Measurements from ENCODE around the gene PAFAH2.
A peak's percentile ranks its signal among the peaks of the same experiment; 100 is the strongest.

Gene PAFAH2

DNA sequence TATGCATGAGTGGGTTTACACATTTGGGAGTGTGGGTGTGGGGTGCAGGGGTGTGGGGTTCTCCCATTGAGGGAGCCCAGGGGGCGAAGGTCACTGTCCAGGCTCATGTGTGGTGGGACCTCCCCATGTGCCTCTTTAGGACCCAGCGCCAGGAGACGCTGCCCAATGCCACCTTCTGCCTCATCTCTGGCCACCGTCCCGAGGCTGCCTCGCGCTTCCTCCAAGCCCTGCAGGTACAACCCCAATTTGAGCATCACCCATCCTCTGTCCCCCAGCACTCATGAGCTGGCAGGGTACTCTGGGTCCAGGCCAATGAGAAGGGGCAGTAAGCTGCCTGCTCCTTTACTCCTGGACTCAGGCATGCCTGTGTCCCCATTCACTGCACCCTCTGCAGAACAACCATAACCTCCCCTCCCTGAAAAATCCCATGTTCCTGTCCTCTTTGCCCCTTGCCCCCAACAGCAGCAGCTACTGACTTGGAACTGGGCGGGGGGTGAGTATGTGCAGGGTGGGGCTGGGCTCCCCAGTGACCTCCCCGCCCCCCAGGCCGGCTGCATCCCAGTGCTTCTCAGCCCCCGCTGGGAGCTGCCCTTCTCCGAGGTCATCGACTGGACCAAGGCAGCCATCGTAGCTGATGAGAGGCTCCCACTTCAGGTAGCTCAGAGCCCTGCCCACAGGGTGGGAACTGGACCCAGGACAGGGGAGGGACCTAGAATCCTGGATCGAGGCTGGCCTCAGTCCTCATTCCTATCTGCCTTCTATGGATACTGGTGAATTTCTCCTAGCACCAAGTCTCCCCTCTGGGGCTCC is 31.4 kb upstream of the PAFAH2 start:
- H3K9me3 ChIP-seq (ENCODE audit: control insufficient read depth in 1 of 2, low read length in 2 of 2) = no peaks in the 10 kb centered on the region
- H3K36me3 ChIP-seq (ENCODE audit: control insufficient read depth in 1 of 2, insufficient read depth in 2 of 2, low read length in 2 of 2) = no peaks in the 10 kb centered on the region
- peaks cover 2% of the 10 kb centered on the region for H3K27me3 ChIP-seq (ENCODE audit: low read depth, low read length)
- H3K4me3 ChIP-seq (ENCODE audit: low read depth in 1 of 2, low read length in 2 of 2) = no peak overlapping the region
- no peak overlapping the region for H3K27ac ChIP-seq (ENCODE audit: low read length)
- no peaks in the 10 kb centered on the region for H3K4me1 ChIP-seq (ENCODE audit: control insufficient read depth in 1 of 2, insufficient read depth in 2 of 2, low read length in 2 of 2)

DNA sequence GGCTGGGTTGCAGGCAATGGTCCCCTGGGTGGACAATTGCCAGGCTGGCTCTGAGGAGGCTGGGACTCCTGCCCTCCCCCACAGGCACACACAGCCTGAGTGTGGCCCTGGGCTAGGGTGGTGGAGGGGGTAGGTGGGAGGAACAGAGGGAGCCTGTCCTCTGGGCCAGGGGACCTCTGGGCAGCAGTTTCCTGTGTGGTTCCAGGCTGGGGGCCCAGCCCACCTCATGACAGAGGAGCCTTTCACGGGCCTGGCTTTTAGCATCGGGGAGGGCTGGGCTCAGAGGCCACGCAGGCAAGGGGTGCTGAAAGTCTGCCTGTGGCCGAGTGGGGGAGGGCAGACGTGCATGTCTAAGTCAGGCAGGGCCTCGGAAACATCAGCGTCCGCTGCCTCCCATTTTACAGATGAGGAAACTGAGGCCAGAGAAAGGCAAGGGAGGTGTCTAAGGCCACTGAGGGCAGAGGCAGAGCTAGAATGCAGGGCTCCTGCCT is 30.7 kb upstream of the PAFAH2 start:
- H3K9me3 ChIP-seq (ENCODE audit: control insufficient read depth in 1 of 2, low read length in 2 of 2) = no peaks in the 10 kb centered on the region
- H3K27ac ChIP-seq (ENCODE audit: low read length) = no peak overlapping the region
- no peaks in the 10 kb centered on the region for H3K27me3 ChIP-seq (ENCODE audit: low read depth, low read length)
- H3K4me1 ChIP-seq (ENCODE audit: control insufficient read depth in 1 of 2, insufficient read depth in 2 of 2, low read length in 2 of 2) = no peaks in the 10 kb centered on the region
- no peak overlapping the region for H3K4me3 ChIP-seq (ENCODE audit: low read depth in 1 of 2, low read length in 2 of 2)
- H3K36me3 ChIP-seq (ENCODE audit: control insufficient read depth in 1 of 2, insufficient read depth in 2 of 2, low read length in 2 of 2) = no peaks in the 10 kb centered on the region

- no peak overlapping the region for H3K27ac ChIP-seq (ENCODE audit: low read length)
- no peaks in the 10 kb centered on the region for H3K9me3 ChIP-seq (ENCODE audit: control insufficient read depth in 1 of 2, low read length in 2 of 2)
- no peak overlapping the region for H3K4me3 ChIP-seq (ENCODE audit: low read depth in 1 of 2, low read length in 2 of 2)
- no peaks in the 10 kb centered on the region for H3K4me1 ChIP-seq (ENCODE audit: control insufficient read depth in 1 of 2, insufficient read depth in 2 of 2, low read length in 2 of 2)
- H3K36me3 ChIP-seq (ENCODE audit: control insufficient read depth in 1 of 2, insufficient read depth in 2 of 2, low read length in 2 of 2) = no peaks in the 10 kb centered on the region
- no peaks in the 10 kb centered on the region for H3K27me3 ChIP-seq (ENCODE audit: low read depth, low read length)
These were observed 30.0 kb upstream of the PAFAH2 start for GRCh38 chr1:26027716-26028489.

GRCh38 chr1:26025517-26025916 is 27.7 kb upstream of the PAFAH2 start:
- H3K36me3 ChIP-seq (ENCODE audit: control insufficient read depth in 1 of 2, insufficient read depth in 2 of 2, low read length in 2 of 2) = no peaks in the 10 kb centered on the region
- no peaks in the 10 kb centered on the region for H3K9me3 ChIP-seq (ENCODE audit: control insufficient read depth in 1 of 2, low read length in 2 of 2)
- no peaks in the 10 kb centered on the region for H3K27me3 ChIP-seq (ENCODE audit: low read depth, low read length)
- peaks cover 0 to 18% of the 10 kb centered on the region in 2 donors for H3K4me1 ChIP-seq (ENCODE audit: control insufficient read depth in 1 of 2, insufficient read depth in 2 of 2, low read length in 2 of 2)
- no peak overlapping the region for H3K27ac ChIP-seq (ENCODE audit: low read length)
- H3K4me3 ChIP-seq (ENCODE audit: low read depth in 1 of 2, low read length in 2 of 2) = no peak overlapping the region

DNA sequence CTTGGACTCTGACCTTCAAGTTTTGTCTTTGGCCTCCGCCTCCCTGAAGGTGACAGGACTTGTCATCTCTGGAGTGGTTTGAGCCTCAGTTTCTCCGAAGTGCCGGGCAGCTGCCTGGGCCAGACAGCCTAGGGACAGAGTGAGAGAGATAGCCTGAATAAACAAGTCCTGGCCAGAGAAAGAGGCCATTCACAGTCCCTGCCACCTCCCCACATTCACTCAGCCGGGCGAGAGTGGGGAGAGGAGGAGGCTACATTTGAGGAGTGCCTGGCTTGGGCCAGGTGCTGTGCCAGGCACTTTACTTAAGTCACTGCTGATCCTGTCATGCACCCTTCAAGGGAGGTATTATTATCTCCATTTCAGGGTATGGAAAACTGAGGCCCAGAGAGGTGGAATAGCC is 27.2 kb upstream of the PAFAH2 start:
- H3K27ac ChIP-seq (ENCODE audit: low read length) = no peak overlapping the region
- H3K9me3 ChIP-seq (ENCODE audit: control insufficient read depth in 1 of 2, low read length in 2 of 2) = no peaks in the 10 kb centered on the region
- H3K4me3 ChIP-seq (ENCODE audit: low read depth in 1 of 2, low read length in 2 of 2) = no peak overlapping the region
- H3K36me3 ChIP-seq (ENCODE audit: control insufficient read depth in 1 of 2, insufficient read depth in 2 of 2, low read length in 2 of 2) = no peaks in the 10 kb centered on the region
- H3K4me1 ChIP-seq (ENCODE audit: control insufficient read depth in 1 of 2, insufficient read depth in 2 of 2, low read length in 2 of 2) = peaks cover 0 to 23% of the 10 kb centered on the region in 2 donors
- no peaks in the 10 kb centered on the region for H3K27me3 ChIP-seq (ENCODE audit: low read depth, low read length)

GRCh38 chr1:26023826-26024225 is 26.0 kb upstream of the PAFAH2 start:
- Histone ChIP-seq H3K27ac (ENCODE audit: low read length) (no peak overlapping the region), H3K27me3 (ENCODE audit: low read depth, low read length) (no peaks in the 10 kb centered on the region), H3K4me1 (ENCODE audit: control insufficient read depth in 1 of 2, insufficient read depth in 2 of 2, low read length in 2 of 2) (peaks cover 0 to 27% of the 10 kb centered on the region in 2 donors), H3K4me3 (ENCODE audit: low read depth in 1 of 2, low read length in 2 of 2) (no peak overlapping the region), H3K9me3 (ENCODE audit: control insufficient read depth in 1 of 2, low read length in 2 of 2) (no peaks in the 10 kb centered on the region), H3K36me3 (ENCODE audit: control insufficient read depth in 1 of 2, insufficient read depth in 2 of 2, low read length in 2 of 2) (no peaks in the 10 kb centered on the region)

DNA sequence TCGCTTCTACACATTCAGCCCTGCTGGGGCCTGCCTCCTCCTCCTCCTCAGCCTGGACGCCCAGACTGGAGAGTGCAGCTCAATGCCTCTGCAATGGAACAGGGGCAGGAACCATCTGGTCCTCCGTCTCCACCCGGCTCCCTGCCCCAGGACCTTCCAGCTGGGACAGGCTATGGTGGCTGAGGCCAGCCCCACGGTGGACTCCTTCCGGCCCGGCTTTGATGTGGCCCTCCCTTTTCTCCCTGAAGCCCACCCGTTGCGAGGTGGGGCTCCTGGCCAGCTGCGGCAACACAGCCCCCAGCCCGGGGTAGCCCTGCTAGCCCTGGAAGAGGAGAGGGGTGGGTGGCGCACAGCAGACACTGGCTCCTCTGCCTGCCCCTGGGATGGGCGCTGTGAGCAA is 25.1 kb upstream of the PAFAH2 start:
- Histone ChIP-seq H3K36me3 (ENCODE audit: control insufficient read depth in 1 of 2, insufficient read depth in 2 of 2, low read length in 2 of 2) (no peaks in the 10 kb centered on the region), H3K27me3 (ENCODE audit: low read depth, low read length) (no peaks in the 10 kb centered on the region), H3K4me1 (ENCODE audit: control insufficient read depth in 1 of 2, insufficient read depth in 2 of 2, low read length in 2 of 2) (peaks cover 0 to 27% of the 10 kb centered on the region in 2 donors), H3K27ac (ENCODE audit: low read length) (no peak overlapping the region), H3K9me3 (ENCODE audit: control insufficient read depth in 1 of 2, low read length in 2 of 2) (no peaks in the 10 kb centered on the region), H3K4me3 (ENCODE audit: low read depth in 1 of 2, low read length in 2 of 2) (no peak overlapping the region)

DNA sequence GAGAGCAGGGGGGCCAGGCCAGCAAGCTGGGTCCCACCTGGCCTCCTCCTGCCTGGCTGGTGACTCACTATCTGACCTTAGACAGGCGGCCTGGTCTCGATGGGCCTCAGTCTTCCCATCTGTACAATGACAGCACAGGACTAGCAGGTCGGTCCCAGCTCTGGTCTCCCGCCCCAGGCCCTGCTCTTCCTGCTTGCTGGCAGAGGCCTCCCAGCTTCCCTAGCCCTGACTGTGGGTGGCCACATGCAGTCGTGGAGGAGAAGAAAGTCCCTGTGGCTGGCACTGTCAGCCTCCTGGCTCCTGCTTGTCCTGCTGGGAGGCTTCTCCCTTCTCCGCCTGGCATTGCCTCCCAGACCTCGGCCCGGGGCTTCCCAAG is 24.5 kb upstream of the PAFAH2 start:
- H3K9me3 ChIP-seq (ENCODE audit: control insufficient read depth in 1 of 2, low read length in 2 of 2) = no peaks in the 10 kb centered on the region
- H3K27me3 ChIP-seq (ENCODE audit: low read depth, low read length) = no peaks in the 10 kb centered on the region
- H3K4me3 ChIP-seq (ENCODE audit: low read depth in 1 of 2, low read length in 2 of 2) = peak overlapping the region in 1 of 2 donors; percentile 57
- no peak overlapping the region for H3K27ac ChIP-seq (ENCODE audit: low read length)
- no peaks in the 10 kb centered on the region for H3K36me3 ChIP-seq (ENCODE audit: control insufficient read depth in 1 of 2, insufficient read depth in 2 of 2, low read length in 2 of 2)
- H3K4me1 ChIP-seq (ENCODE audit: control insufficient read depth in 1 of 2, insufficient read depth in 2 of 2, low read length in 2 of 2) = peaks cover 0 to 29% of the 10 kb centered on the region in 2 donors

DNA sequence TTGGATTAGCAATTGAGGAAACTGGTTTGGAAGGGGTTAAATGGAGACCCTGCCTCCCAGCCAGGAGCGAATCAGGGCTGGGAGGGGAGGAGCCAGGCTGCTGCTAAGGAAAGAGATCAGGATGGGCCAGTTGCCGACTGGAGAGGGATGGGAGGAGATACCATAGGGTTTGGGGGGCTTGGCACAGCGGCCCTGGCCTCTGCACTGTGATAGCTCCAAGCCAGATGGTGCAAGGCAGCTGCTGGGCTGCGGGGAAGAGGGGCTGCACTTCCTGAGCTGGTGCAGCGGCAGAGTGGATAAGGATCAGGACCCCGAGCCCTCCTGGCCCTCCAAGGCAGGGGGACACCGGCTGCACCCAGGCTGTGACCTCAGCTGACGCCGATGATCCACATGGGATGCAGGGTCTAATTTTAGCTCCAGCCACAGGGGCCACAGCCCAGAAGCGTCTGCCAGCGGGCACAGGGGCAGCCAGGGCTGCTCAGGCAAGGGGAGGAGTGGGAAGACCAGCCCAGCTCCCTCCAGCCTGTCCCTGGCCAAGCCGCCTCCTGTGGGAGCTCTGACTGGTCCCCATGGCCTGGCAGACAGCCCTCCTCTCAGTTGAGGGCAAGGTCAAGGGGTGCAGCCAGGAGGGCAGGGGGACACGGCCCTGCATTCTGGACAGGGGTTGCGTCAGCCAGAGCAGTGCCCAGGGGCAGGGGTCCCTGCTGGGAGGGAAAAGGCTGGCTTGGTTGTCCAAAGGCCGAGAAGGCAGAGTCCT is 24.0 kb upstream of the PAFAH2 start, which contains the start of gene EXTL1:
Gene EXTL1 (plus strand): TSS at position 129 of the 757 bp plus-strand sequence. CDS start 872 bp downstream, outside the sequence.
- Histone ChIP-seq H3K27ac (ENCODE audit: low read length) (no peak within 1 kb of the TSS), H3K4me1 (ENCODE audit: control insufficient read depth in 1 of 2, insufficient read depth in 2 of 2, low read length in 2 of 2) (peaks cover 0 to 35% of the 10 kb centered on the region in 2 donors), H3K9me3 (ENCODE audit: control insufficient read depth in 1 of 2, low read length in 2 of 2) (no peaks in the 10 kb centered on the region), H3K4me3 (ENCODE audit: low read depth in 1 of 2, low read length in 2 of 2) (peak within 1 kb of the TSS in 1 of 2 donors; percentile 57), H3K27me3 (ENCODE audit: low read depth, low read length) (no peaks in the 10 kb centered on the region), H3K36me3 (ENCODE audit: control insufficient read depth in 1 of 2, insufficient read depth in 2 of 2, low read length in 2 of 2) (no peaks in the 10 kb centered on the region)

- Histone ChIP-seq H3K4me1 (ENCODE audit: control insufficient read depth in 1 of 2, insufficient read depth in 2 of 2, low read length in 2 of 2) (peaks cover 0 to 36% of the 10 kb centered on the region in 2 donors), H3K36me3 (ENCODE audit: control insufficient read depth in 1 of 2, insufficient read depth in 2 of 2, low read length in 2 of 2) (no peaks in the 10 kb centered on the region), H3K4me3 (ENCODE audit: low read depth in 1 of 2, low read length in 2 of 2) (peak overlapping the region in 1 of 2 donors; percentile 57), H3K27me3 (ENCODE audit: low read depth, low read length) (no peaks in the 10 kb centered on the region), H3K9me3 (ENCODE audit: control insufficient read depth in 1 of 2, low read length in 2 of 2) (no peaks in the 10 kb centered on the region), H3K27ac (ENCODE audit: low read length) (no peak overlapping the region)
These were observed 23.2 kb upstream of the PAFAH2 start for GRCh38 chr1:26020941-26021646.
